ENCODE results near the gene PTGDS.

DNA sequence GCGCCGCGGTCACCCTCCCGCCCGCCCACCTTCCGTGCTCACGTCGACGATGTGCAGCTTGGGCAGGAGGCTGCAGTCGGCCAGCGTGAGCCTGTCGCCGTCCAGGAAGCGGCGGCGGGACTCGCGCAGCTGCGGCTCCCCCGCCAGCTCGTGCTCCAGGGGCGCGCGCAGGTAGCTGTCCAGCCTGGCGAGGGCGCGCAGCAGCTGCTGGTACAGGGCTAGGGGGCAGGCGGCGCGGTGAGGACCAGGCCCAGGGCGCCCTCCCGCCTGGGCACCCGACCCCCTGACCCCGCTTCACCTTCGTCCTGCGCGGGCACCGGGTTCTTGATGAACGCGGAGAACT lies 17.6 kb downstream of the PTGDS start:
- TF ChIP-seq, protein P1, sequence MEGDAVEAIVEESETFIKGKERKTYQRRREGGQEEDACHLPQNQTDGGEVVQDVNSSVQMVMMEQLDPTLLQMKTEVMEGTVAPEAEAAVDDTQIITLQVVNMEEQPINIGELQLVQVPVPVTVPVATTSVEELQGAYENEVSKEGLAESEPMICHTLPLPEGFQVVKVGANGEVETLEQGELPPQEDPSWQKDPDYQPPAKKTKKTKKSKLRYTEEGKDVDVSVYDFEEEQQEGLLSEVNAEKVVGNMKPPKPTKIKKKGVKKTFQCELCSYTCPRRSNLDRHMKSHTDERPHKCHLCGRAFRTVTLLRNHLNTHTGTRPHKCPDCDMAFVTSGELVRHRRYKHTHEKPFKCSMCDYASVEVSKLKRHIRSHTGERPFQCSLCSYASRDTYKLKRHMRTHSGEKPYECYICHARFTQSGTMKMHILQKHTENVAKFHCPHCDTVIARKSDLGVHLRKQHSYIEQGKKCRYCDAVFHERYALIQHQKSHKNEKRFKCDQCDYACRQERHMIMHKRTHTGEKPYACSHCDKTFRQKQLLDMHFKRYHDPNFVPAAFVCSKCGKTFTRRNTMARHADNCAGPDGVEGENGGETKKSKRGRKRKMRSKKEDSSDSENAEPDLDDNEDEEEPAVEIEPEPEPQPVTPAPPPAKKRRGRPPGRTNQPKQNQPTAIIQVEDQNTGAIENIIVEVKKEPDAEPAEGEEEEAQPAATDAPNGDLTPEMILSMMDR (IDR thresholded peaks at IDR 0.05), result no peak
- no peak for TF ChIP-seq EP300 (IDR thresholded peaks at IDR 0.05)
- no peak for TF ChIP-seq POLR2A (IDR thresholded peaks at IDR 0.05)
- TF ChIP-seq POLR2AphosphoS5 (IDR thresholded peaks at IDR 0.05), result no peak

All from suprapubic skin (tissue), 4 donors.